SK-N-SH (cell line): ENCODE data around the gene GRK5. TPM values are rescaled to one million over a fixed set of nuclear protein-coding genes. Genes with fewer than 3 reads are reported as not detected.

ENCODE experiments used
- CTCF ChIA-PET: fragments of 300-600, 350-600 bp; formaldehyde crosslinking; extraction: SDS; loops from one replicate; lab custom pipeline; 2021; lab: Yijun Ruan, JAX
- POLR2A ChIA-PET: fragments of 350-600 bp; sonication (Branson Sonifier 250); formaldehyde crosslinking; extraction: SDS; loops from one replicate; lab custom pipeline; 2020; ENCODE audit warnings: antibody characterized with exemption, inconsistent platforms; lab: Yijun Ruan, JAX
- DNase-seq: peaks from one replicate; pipeline ENCODE4 v3.0.0; 2012
- H2AFZ ChIP-seq: fragments of 200-600 bp; sonication (generic); 2 replicates; pipeline ENCODE4 v1.8.1; 2016; ENCODE audit warnings: antibody characterized with exemption, mild to moderate bottlenecking, low read depth
- H3F3A ChIP-seq: fragments of 200-600 bp; sonication (generic); replicated peaks from 2 replicates; pipeline ENCODE3; 2016; ENCODE audit warnings: antibody characterized with exemption, mild to moderate bottlenecking; ENCODE audit not compliant: insufficient read depth
- H3K27ac ChIP-seq, 2 experiments: fragments of 200-500 bp in 1 of 2; fragments of 200-600 bp in 1 of 2; sonication (Bioruptor generic) in 1 of 2; sonication (generic), shearing (Covaris generic) in 1 of 2; 2 replicates each; pipeline versions ENCODE4 v1.5.1 to v1.6.1; 2014 to 2016; ENCODE audit warnings: low read depth in 2 of 2, inconsistent platforms in 1 of 2, low read length in 1 of 2, mild to moderate bottlenecking in 1 of 2, mixed read lengths in 1 of 2
- H3K27me3 ChIP-seq: fragments of 200-600 bp; sonication (generic), shearing (Covaris generic); 2 replicates; pipeline ENCODE4 v1.6.1; 2016; ENCODE audit warnings: mixed run types; ENCODE audit not compliant: insufficient read depth
- H3K36me3 ChIP-seq, 2 experiments: fragments of 200-500 bp in 1 of 2; fragments of 200-600 bp in 1 of 2; sonication (Bioruptor generic) in 1 of 2; sonication (generic) in 1 of 2; replicated peaks in 1 of 2; 2 replicates each; pipeline versions ENCODE3 to v1.5.1; 2014 to 2016; ENCODE audit warnings: low read length in 1 of 2, mild to moderate bottlenecking in 1 of 2; ENCODE audit not compliant: insufficient read depth in 2 of 2, control insufficient read depth in 1 of 2
- H3K4me1 ChIP-seq, 2 experiments: fragments of 200-500 bp in 1 of 2; fragments of 200-600 bp in 1 of 2; sonication (Bioruptor generic) in 1 of 2; sonication (generic), shearing (Covaris generic) in 1 of 2; 2 replicates each; pipeline versions ENCODE4 v1.5.1 to v1.6.1; 2014 to 2016; ENCODE audit warnings: low read depth in 1 of 2, low read length in 1 of 2, mixed run types in 1 of 2; ENCODE audit not compliant: insufficient read depth in 2 of 2, control insufficient read depth in 1 of 2
- H3K4me2 ChIP-seq: fragments of 200-600 bp; sonication (generic), shearing (Covaris generic); 2 replicates; pipeline ENCODE4 v1.6.1; 2017; ENCODE audit warnings: mixed run types
- H3K4me3 ChIP-seq, 2 experiments: fragments of 200-500 bp in 1 of 2; fragments of 200-600 bp in 1 of 2; sonication (Bioruptor generic) in 1 of 2; sonication (generic), shearing (Covaris generic) in 1 of 2; 2 replicates each; pipeline versions ENCODE4 v1.5.1 to v1.8.1; 2014 to 2016; ENCODE audit warnings: low read depth in 2 of 2, inconsistent platforms in 1 of 2, low read length in 1 of 2, mild to moderate bottlenecking in 1 of 2, mixed read lengths in 1 of 2, moderate library complexity in 1 of 2
- H3K79me2 ChIP-seq: fragments of 200-600 bp; sonication (generic); 2 replicates; pipeline ENCODE4 v1.8.1; 2017; ENCODE audit warnings: mild to moderate bottlenecking; ENCODE audit not compliant: insufficient read depth
- H3K9ac ChIP-seq: fragments of 200-600 bp; sonication (generic); 2 replicates; pipeline ENCODE4 v1.6.1; 2017; ENCODE audit warnings: mixed run types
- H3K9me2 ChIP-seq: fragments of 200-600 bp; sonication (generic); 2 replicates; pipeline ENCODE4 v1.6.1; 2017; ENCODE audit warnings: mixed run types
- H3K9me3 ChIP-seq: fragments of 200-600 bp; sonication (generic); 2 replicates; pipeline ENCODE4 v1.6.1; 2017; ENCODE audit warnings: mixed run types, mild to moderate bottlenecking, moderate library complexity
- H4K20me1 ChIP-seq: fragments of 200-600 bp; sonication (generic); 2 replicates; pipeline ENCODE4 v1.6.1; 2017; ENCODE audit warnings: mild to moderate bottlenecking, mixed run types; ENCODE audit not compliant: insufficient read depth
- CHD2 ChIP-seq: fragments of 150-350 bp; IDR thresholded peaks from 2 replicates; pipeline ENCODE4 v1.6.1; 2018; ENCODE audit warnings: low read length; ENCODE audit not compliant: partially characterized antibody
- EP300 ChIP-seq, 2 experiments: IDR thresholded peaks; 2 replicates each; pipeline versions ENCODE4 v1.4.0 to v1.6.1; 2012; ENCODE audit warnings: borderline replicate concordance in 1 of 2, low read depth in 1 of 2, low read length in 1 of 2
- EZH2phosphoT487 ChIP-seq: fragments of 200-600 bp; sonication (generic); IDR thresholded peaks from 2 replicates; pipeline ENCODE4 v1.6.1; 2017; ENCODE audit warnings: low read depth, mixed run types, mild to moderate bottlenecking, antibody characterized with exemption, moderate library complexity, borderline replicate concordance
- GATA2 ChIP-seq: sonication (generic); formaldehyde crosslinking; IDR thresholded peaks from 2 replicates; pipeline ENCODE4 v1.5.0; 2020; ENCODE audit warnings: mild to moderate bottlenecking, missing genetic modification reagents
- JUND ChIP-seq: IDR thresholded peaks from 2 replicates; pipeline ENCODE4 v1.4.0; 2012
- NFIC ChIP-seq: IDR thresholded peaks from 2 replicates; pipeline ENCODE4 v1.4.0; 2012; ENCODE audit warnings: borderline replicate concordance
- PBX3 ChIP-seq: IDR thresholded peaks from 2 replicates; pipeline ENCODE4; 2012
- POLR2AphosphoS5 ChIP-seq: IDR thresholded peaks from 2 replicates; pipeline ENCODE4 v1.6.1; 2012; ENCODE audit warnings: low read depth, low read length
- RAD21 ChIP-seq: IDR thresholded peaks from 2 replicates; pipeline ENCODE4 v1.6.1; 2012; ENCODE audit warnings: mild to moderate bottlenecking, low read length
- RXRA ChIP-seq: IDR thresholded peaks from 2 replicates; pipeline ENCODE4 v1.4.0; 2012; ENCODE audit warnings: low read depth, mild to moderate bottlenecking, borderline replicate concordance
- SIN3A ChIP-seq: IDR thresholded peaks from 2 replicates; pipeline ENCODE4 v1.6.1; 2012; ENCODE audit warnings: low read depth, mild to moderate bottlenecking, low read length, moderate library complexity, borderline replicate concordance
- SMC3 ChIP-seq: IDR thresholded peaks from 2 replicates; pipeline ENCODE4 v1.6.1; 2012; ENCODE audit warnings: low read depth, low read length, improper control_type of control experiment
- TCF12 ChIP-seq: IDR thresholded peaks from 2 replicates; pipeline ENCODE4 v1.4.0; 2012
- YY1 ChIP-seq: IDR thresholded peaks from 2 replicates; pipeline ENCODE4 v1.4.0; 2012; ENCODE audit warnings: low read depth, mild to moderate bottlenecking
- ZBTB33 ChIP-seq: IDR thresholded peaks from 2 replicates; pipeline ENCODE4 v1.4.0; 2012; ENCODE audit warnings: low read depth, borderline replicate concordance
- WGBS: methylation state at CpG from one replicate; pipeline ENCODE4 v1.1.6; 2017; ENCODE audit warnings: low lambda C conversion rate; 5-methylcytosine and 5-hydroxymethylcytosine counted together
- polyA plus RNA-seq, 3 experiments: library from polyadenylated mRNA; depleted of rRNA; stranded (reverse); fragments of >200 nt; gene quantifications; 2 replicates each; pipeline ENCODE4 v1.2.3, GENCODE V29; 2012
- TF ChIP-seq, protein P1 (sequence below): IDR thresholded peaks from 2 replicates; pipeline ENCODE4 v1.4.0; 2012; ENCODE audit warnings: low read depth
- TF ChIP-seq, protein P2 (sequence below): fragments of 150-350 bp; IDR thresholded peaks from 2 replicates; pipeline ENCODE4 v1.6.1; 2017; ENCODE audit warnings: antibody characterized with exemption, low read length, low read depth, borderline replicate concordance

GRK5 gene
- polyA plus RNA-seq, 1 of the 3 experiments (the other 2 are of a cell fraction): 12.1 TPM

DNA sequence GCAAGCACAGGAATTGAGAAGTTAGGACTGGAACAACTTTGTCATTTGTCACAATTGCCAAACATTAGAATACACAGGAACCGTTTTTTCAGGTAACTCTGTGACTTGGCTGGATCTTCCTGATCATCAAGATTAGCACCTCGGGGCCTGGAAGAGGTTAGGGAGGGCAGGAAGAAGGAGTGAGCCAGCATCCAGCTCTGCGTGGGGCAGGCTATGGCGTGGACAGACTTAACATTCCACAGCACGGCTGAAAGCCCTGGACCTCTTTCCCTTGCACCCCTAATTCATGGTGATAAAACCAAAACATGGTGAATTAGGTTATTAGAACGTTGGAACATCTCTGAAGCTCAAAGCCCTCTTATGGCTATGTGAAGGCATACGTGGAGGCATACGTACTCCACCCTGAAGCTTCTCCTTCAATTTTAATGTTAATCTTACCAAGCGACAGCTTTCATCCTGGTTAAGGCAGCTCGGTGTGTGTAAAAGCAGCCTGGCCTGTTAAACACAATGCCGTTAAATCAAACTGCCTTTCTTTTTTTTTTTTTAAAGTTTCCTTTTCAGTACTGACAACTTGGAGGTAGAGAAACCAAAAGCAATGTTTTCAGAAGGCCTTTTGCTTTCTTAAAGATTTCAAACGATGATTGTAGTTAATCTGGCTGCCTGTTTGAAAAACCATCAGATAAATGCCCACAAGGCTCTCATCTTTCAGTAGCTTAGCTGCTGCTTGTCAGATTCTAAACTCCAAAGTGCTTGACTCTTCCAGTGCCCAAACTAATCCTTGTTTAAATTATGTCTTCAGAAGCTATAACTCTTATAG lies 4.5 kb downstream of the GRK5 start:
- peaks cover 60% of the 10 kb centered on the region for H3K79me2 ChIP-seq
- H3K27ac ChIP-seq: peak overlapping the region; percentile 67 to 98
- ChIA-PET CTCF (interaction anchor here (4.6 to 15.4 kb wide), 3 partner anchors 11 to 234 kb away, joined by 38 to 505 read pairs (median 87); no protein-coding TSS in a partner anchor), POLR2A (interaction anchor here (0.5 to 1.3 kb wide), 3 partner anchors 11 to 203 kb away, joined by 3 to 7 read pairs (median 3); no protein-coding TSS in a partner anchor)
- peak overlapping the region; percentile 97 for H3K4me2 ChIP-seq
- no peaks in the 10 kb centered on the region for H3K36me3 ChIP-seq
- 42% methylated on average over 12 of the region's 12 CpGs for WGBS
- H3K9me3 ChIP-seq: no peaks in the 10 kb centered on the region
- no peaks in the 10 kb centered on the region for H3K27me3 ChIP-seq
- H3K4me1 ChIP-seq: peaks cover 29 to 48% of the 10 kb centered on the region in 2 experiments
- peaks cover 30% of the 10 kb centered on the region for H3F3A ChIP-seq
- H3K9me2 ChIP-seq: no peaks in the 10 kb centered on the region
- DNase-seq: no peak
- TF ChIP-seq SIN3A (no peak), EP300 (IDR thresholded peaks at IDR 0.05; ENCODE audit: borderline replicate concordance in 1 of 2, low read depth in 1 of 2, low read length in 1 of 2) (peak in 1 of 2 experiments; percentile 71; a peak in 1 of 4 replicates), RAD21 (no peak), RXRA (no peak), TCF12 (peak; percentile 42; the same call in 1 of the 2 replicates), PBX3 (peak; percentile 34; the same call in 1 of the 2 replicates), GATA2 (CRISPR knock-in tag) (peak; percentile 53), POLR2AphosphoS5 (peak; percentile 25; the same call in 1 of the 2 replicates), CHD2 (peak; percentile 25)
- TF ChIP-seq, protein P1, sequence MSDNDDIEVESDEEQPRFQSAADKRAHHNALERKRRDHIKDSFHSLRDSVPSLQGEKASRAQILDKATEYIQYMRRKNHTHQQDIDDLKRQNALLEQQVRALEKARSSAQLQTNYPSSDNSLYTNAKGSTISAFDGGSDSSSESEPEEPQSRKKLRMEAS: no peak
- TF ChIP-seq, protein P2, sequence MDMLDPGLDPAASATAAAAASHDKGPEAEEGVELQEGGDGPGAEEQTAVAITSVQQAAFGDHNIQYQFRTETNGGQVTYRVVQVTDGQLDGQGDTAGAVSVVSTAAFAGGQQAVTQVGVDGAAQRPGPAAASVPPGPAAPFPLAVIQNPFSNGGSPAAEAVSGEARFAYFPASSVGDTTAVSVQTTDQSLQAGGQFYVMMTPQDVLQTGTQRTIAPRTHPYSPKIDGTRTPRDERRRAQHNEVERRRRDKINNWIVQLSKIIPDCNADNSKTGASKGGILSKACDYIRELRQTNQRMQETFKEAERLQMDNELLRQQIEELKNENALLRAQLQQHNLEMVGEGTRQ: no peak
- H3K4me3 ChIP-seq: peak overlapping the region in 1 of 2 experiments; percentile 0; a peak in 1 of 4 replicates
- no peaks in the 10 kb centered on the region for H4K20me1 ChIP-seq
- H3K9ac ChIP-seq: peak overlapping the region; percentile 74; the same call in 1 of the 2 replicates
- peak overlapping the region; percentile 16; the same call in 1 of the 2 replicates for H2AFZ ChIP-seq

GRCh38 chr10:119215371-119215770 lies 8.0 kb downstream of the GRK5 start:
- no peak overlapping the region for H2AFZ ChIP-seq
- no peak overlapping the region for H3K4me3 ChIP-seq
- no peak overlapping the region for H3K27ac ChIP-seq
- ChIA-PET POLR2A (no interaction called here), CTCF (interaction anchor here (1.2 kb wide), 2 partner anchors 8 to 9 kb away, joined by 3 to 4 read pairs; partner anchors contain the start of gene GRK5)
- DNase-seq: no peak
- peaks cover 24 to 44% of the 10 kb centered on the region in 2 experiments for H3K4me1 ChIP-seq
- no peak overlapping the region for H3K4me2 ChIP-seq
- H3F3A ChIP-seq: peaks cover 12% of the 10 kb centered on the region
- no peaks in the 10 kb centered on the region for H3K9me2 ChIP-seq
- H3K9me3 ChIP-seq: no peaks in the 10 kb centered on the region
- no peaks in the 10 kb centered on the region for H4K20me1 ChIP-seq
- H3K79me2 ChIP-seq: peaks cover 37% of the 10 kb centered on the region
- H3K27me3 ChIP-seq: no peaks in the 10 kb centered on the region
- WGBS: 97% methylated on average over 2 of the region's 2 CpGs
- no peaks in the 10 kb centered on the region for H3K36me3 ChIP-seq
- H3K9ac ChIP-seq: no peak overlapping the region
- no peak for TF ChIP-seq RAD21
- no peak for TF ChIP-seq ZBTB33
- TF ChIP-seq GATA2 (CRISPR knock-in tag): no peak
- TF ChIP-seq, protein P2: no peak
- TF ChIP-seq JUND: no peak
- TF ChIP-seq POLR2AphosphoS5: no peak
- no peak for TF ChIP-seq YY1
- TF ChIP-seq NFIC: no peak
- no peak for TF ChIP-seq EZH2phosphoT487
- no peak for TF ChIP-seq SIN3A
- no peak for TF ChIP-seq SMC3
- no peak for TF ChIP-seq EP300 (IDR thresholded peaks at IDR 0.05; ENCODE audit: borderline replicate concordance in 1 of 2, low read depth in 1 of 2, low read length in 1 of 2)
